Effector CD8-positive, alpha-beta T cell (primary cell): Measurements from ENCODE around the gene LSMEM2.
A peak's percentile ranks its signal among the peaks of the same experiment; 100 is the strongest.
"Not testable (repeated sequence)": the region's sequence is repeated elsewhere in the genome, so short reads cannot be mapped to it uniquely, and the experiment has no call there.

Experiments
- DNase-seq: peaks from one replicate; lab custom pipeline; 2025; lab: John Stamatoyannopoulos, UW

LSMEM2 gene

DNA sequence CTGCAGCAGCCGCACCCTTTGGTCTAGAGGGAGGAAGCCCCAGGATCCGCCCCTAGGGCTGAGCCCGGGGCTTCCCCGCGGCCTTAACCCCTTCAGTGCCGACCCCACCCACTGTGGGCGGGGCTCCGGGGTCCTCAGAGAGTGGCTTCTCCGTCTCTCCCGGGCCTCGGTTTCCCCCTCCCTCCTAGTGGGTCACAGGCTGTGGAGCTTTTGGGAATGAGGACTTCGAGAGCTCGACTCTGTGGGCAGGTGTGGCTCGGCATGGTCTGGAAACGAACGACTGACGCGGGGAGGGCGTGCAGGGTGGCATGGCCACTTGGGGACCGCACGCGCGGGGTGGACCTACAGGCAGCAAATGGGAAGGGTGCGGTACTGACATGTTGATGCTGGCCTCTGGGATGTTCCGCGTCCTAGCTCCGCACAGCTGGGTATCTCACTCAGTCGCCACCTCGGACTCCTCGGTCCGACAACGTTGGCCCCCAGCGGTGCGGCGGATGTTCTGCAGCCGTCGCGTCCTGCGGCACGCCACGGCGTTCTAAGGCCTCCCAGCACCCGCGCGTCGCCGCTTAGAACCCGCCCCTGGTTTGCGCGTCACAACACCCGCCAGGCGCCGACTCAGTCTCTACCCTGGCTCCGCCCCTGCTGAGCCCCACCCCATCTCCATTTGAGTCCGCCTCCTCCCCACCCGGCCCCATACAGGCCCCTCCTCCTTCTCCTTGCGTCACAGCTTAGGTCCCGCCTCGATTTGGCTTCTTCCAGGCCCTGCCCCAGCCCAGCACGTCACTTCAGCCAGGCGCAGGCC, 20.1 kb downstream of the LSMEM2 start, which contains the start of the genes HYAL3 and NAA80:
TSS of gene HYAL3 (minus strand) at position 570 of the 802 bp plus-strand sequence. CDS start 3,803 bp downstream, outside the sequence.
TSS of gene NAA80 (minus strand) at position 570 of the 802 bp plus-strand sequence. CDS start 1,942 bp downstream, outside the sequence.
- DNase-seq = peak; percentile 98

DNA sequence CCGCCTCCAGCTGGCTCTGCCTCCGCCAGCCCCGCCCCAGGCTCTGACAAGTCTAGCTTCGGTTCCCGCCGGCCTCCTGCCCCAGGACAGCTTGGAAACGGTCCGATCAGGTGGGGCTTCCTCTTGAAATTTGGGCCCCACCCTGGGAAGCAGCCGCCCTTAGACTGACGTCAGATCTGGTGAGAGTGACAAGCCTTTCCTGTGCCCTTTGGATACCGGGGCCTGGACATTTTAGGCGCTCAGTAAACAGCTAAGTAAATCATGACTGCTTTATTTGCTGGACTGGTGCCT, 20.7 kb downstream of the LSMEM2 start:
- DNase-seq = no peak

DNA sequence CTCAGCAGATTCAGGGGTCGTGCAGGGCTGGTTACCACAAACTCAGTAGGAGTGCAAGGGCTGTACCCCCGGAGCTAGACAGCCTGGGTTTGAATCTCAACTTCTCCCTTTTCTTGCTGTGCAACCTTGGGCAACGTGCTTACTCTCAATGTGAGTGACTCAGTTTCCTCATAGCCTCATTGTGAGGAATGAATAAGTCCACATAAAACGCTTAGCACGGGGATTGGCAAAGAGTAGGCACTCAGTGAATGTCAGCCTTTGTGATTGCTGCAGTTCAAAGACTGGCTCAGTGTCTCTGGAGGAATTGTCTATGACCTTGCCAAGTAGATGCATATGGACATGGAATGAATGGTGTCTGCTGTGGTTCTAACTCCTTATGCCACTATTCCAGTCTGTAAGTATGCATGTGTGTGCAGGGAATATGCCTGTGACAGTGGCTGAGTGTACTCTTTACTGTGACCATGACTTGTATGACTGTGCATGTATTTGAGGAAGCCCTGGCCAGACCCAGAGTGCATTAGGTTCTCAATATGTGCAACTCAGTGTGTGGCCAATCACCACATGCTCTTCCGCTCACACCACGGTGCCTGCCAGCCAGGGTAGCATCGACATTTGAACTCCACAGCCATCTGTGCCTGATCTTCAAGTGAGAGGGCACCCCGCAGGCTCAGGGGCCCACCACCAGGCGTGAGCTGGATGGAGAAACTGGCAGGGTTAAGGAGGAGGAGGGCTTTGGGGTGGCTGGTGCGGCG, 21.2 kb downstream of the LSMEM2 start:
- DNase-seq = no peak

DNA sequence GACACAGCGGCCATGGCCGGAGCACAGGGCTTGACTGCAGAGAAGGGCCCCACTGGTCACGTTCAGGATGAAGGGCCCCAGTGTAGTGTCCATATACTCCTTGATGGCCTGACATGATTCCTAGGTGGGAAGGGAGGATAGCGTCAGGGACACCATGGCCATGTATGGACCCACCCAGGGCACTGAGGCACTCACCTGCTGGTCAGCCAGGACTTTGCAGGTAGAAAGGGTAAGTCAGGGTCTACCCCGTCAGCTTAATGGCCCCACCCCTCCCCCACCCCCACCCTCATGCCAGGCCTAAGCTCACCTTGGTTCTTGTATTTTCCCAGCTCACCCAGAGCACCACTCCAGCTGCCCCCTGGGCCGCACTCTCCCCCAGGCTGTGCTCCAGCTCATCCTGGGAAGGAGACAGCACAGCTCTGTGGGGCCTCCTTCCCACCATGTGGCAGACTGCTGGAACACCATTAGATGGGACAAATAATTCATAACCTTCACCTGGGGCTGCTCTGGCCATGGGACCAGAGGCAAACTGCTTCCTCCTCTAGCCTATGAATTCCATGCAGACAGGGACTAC, 21.9 kb downstream of the LSMEM2 start:
- DNase-seq = no peak

DNA sequence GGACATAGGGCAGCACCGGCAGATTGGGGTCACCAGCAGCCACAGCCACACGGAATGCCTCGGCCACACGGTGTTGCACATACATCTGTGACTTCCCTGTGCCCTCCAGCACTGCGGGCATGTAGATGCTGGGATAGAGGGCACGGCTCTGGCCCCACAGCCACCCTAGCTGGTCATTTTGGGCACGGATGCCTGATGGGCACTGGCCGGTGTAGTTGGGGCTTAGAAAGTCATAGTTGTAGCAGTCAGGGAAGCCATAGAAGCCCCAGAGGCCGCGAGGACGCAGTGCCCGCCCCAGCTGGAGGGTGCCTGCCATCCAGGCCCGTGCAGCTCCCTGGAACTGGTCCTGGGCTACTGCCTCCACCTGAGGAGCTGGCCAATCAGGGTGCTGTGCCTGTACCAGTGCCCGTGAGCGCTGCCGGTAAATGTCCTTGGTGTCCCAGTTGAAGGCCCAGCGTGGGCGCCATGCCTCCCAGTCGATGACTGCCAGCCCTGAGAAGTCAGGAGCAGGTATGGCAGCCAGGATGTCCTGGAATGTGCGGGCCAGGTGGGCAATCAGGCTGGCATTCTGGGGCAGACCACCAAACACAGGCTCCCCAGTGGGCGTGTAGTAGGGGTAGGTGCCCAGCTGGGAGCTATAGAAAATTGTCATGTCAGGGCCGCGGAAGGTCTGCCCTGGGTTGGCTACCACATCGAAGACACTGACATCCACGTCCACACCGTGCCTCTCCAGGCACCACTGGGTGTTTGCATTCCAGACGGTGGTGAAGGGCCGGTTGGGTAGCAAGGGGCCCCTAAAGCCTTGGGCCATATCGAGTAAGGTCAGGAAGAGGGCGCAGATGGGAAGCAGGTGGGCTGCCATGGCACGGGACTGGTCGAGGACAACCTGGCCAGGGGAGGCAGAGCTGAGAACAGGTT, 23.5 kb downstream of the LSMEM2 start:
- no peak for DNase-seq

DNA sequence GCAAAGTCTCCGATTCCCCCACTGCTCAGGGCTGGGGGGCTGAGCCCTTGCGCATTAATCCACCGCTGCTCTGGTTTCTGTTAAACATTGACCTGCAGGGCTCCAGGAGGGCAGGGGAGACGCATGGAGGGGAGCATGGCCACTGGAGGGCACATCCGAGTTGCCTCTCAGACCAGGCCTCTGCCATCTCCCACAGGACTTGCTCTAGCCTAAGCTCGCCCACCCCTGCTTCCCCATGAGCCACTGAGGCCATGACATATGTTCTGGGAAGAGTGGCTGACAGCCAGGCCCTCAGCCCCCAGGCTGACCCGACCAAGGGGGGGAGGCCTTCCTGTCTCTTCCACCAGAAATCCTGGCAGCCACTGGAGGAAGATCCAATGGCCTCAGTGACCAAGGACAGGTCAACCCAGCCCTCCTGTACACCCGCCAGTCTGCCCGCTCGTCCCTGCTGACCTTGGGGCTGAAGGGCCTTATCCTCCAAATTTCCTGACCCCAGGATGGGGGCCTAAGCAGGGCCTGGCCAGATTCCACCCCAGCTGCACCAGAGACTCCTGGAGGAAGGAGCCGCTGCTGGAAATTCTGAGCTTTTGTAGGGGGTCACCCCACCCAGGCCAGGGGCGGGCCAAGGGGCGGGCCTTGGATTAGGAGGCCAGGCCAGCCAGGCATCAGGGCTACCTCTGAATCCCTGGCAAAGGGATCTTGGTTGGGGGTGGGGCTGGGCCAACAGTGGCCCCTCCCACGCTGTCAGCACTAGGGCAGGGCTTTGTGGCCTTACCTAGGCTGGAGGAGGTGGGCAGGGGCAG, 24.3 kb downstream of the LSMEM2 start, which contains the start of gene HYAL1:
TSS of gene HYAL1 (minus strand) at position 562 of the 803 bp plus-strand sequence. CDS start 618 bp downstream, outside the sequence.
- DNase-seq = no peak

DNA sequence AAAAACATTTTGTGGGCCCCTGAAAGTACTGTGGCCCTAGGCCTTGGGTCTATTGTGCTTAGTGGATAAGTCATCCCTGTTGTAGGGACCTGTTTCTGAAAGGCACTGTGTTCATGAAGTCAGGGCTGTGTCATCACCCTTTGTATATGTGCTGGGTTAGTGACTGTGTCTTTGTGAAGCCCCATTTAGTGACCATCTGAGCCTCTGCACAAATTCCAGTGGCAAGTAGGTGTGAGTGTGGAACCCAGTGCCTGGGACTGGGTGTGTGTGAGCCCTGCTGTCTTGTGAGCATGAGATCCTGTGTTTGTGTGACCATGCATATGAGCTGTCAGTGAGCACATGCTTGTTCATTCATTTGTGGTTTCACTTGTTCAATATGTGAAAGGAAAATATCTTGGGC, 25.7 kb downstream of the LSMEM2 start:
- DNase-seq = no peak

DNA sequence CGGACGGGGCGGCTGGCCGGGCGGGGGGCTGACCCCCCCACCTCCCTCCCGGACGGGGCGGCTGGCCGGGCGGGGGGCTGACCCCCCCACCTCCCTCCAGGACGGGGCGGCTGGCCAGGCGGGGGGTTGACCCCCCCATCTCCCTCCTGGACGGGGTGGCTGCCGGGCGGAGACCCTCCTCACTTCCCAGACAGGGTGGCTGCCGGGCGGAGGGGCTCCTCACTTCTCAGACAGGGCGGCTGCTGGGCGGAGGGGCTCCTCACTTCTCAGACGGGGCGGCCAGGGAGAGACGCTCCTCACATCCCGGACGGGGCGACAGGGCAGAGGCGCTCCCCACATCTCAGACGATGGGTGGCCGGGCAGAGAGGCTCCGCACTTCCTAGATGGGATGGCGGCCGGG, 33.2 kb downstream of the LSMEM2 start:
- DNase-seq = not testable (repeated sequence)

DNA sequence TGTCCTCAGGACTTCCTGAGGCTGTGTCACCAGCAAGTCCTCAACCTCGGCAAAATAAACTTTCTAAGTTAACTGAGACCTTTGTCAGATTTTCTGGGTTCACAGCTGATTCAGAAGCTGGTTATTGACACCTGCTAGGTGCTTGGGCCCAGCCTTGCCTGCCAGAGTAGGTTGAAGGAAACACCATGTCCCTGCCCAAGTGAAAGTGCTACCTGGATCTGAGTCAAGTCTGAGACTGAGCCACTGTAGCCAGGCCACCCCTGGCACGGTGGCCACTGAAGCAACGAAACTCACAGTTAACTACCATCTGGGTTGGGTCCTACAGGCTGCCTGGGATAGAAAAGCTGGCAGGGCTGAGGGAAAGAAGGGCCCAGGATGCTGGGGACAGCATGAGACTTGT, 35.5 kb downstream of the LSMEM2 start:
- no peak for DNase-seq

DNA sequence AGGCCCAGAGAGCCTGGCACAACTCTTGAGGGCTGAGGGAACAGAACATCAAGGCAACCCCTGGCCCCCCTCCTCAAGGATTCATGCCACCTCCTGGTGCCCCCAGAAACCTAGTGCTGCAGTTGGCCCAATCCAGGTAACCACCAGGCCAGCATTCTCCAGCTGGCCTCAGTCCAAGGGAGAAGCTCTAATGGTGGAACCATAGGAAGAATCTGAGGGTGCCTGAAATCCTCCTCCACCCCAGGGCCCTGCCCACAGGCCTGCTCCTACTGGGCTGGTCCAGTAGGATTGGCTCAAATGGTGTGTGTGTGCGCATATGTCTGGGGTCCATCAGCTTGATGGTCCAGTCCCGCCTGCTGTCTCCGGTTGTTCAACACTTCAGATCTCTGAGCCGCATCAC, 35.9 kb downstream of the LSMEM2 start:
- DNase-seq = no peak

DNA sequence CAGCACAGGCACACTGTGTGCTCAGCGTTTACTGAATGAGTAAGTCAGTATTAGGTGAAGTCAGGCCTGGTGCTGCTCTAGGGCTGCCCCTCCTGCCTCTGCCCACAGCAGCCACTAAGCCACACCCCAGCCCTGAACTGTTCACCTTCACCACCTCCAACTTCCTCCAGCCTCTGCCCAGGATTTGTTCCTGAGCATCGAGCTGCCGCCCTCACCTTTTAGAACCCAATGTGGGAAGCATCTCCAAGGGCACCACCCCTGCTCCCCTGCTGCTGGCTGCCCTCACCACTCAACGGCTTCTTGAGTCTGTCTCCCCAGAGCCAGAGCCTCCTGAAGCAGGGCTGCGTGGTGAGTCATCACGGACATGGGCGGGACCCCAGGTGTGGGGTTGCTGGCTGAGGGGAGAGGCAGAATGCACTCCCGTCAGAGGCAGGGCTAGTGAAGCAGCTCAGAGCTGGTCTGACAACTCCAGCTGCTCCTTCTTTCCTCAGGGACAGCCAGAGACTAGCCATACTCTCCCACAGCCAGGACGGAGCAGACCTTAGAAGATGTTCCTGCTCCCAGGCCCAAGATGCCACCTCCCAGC, 37.9 kb downstream of the LSMEM2 start:
- DNase-seq = peak; percentile 14

DNA sequence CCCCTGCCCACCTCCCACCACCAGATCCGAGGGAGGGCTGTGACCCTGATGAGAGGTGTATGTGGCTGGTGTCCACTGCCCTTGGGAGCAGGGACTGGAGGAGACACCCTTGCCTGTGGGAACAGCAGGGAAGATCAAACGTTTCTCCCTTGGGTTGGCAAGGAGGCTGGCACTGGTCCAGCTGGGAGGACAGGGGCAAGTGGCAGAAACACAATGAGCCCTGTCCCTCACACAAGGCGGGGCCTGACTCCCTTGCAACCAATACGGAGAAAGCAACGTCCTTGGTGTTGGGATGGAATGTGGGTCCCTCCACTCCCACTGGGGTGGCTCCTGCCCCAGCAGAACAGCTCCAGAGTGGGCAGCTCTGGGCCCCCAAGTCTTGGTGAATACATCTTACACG, 38.4 kb downstream of the LSMEM2 start:
- no peak for DNase-seq

DNA sequence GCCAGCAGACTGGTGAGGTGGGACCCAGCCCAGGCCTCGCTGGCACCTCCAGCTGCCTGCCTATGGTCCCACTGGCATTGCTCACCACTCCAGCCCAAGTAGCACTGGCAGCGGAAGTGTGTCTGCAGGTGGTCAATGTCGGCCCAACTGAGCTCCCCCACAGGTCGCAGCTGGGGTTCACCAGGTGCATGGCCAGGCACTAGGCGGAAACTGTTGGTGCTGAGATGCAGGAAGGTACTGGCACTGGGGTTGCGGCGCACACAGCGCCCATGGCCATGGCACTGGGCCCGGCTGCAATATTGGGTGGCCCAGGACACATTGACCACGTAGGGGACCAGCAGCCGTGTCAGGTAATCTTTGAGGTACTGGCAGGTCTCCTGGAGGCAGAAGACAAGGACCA, 39.3 kb downstream of the LSMEM2 start:
- no peak for DNase-seq

DNA sequence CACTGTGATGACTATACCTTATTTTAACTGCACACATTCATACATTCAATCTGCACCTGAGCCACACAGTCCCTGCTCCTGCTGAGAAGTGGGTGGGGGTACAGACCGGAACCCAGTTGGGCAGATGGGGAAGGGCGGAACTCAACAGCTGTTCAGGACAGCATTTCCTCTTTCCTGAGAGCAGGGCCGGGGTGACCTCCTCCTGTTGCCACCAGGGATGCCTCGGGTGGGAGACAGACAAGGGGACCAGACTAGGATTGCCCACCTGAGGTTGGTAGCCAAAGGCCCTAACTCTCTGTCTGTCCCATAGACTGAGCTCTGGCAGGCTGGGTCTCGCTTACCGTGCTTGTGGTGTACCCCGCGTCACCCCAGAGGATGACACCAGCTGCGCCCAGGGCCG, 39.7 kb downstream of the LSMEM2 start:
- DNase-seq = no peak

DNA sequence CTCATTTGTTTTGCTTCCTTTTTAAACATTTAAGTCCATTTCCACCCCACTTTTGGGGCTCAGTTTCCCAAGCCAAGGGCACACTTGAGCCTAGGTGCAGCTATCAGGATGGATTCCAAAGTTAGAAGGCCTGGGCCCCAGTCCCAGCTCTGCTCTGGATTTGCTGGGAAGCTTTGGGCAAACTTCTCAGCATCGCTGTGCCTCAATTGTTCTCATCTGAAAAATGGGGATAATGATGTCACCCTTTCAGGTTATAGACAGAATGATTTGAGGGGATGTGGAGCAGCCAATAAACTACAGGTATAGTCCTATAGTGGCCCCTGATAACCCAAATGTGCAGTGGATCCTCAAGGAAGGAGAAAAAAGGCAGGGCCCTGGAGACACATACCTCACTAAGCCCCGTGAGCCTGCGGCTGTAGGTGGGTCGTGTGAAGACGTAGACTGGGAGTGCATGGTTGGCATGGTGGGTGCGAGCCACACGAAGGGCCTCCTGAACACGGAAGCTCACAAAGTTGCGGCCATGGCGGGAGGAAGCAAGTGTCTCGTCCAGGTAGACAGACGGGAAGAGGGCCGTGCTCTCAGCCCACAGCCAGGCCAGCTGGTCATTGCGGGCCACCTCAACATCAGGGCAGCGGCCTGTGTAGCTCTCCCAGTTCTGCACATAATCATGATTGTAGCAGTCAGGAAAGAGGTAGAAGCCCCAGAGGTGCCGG, 40.5 kb downstream of the LSMEM2 start:
- DNase-seq = no peak

DNA sequence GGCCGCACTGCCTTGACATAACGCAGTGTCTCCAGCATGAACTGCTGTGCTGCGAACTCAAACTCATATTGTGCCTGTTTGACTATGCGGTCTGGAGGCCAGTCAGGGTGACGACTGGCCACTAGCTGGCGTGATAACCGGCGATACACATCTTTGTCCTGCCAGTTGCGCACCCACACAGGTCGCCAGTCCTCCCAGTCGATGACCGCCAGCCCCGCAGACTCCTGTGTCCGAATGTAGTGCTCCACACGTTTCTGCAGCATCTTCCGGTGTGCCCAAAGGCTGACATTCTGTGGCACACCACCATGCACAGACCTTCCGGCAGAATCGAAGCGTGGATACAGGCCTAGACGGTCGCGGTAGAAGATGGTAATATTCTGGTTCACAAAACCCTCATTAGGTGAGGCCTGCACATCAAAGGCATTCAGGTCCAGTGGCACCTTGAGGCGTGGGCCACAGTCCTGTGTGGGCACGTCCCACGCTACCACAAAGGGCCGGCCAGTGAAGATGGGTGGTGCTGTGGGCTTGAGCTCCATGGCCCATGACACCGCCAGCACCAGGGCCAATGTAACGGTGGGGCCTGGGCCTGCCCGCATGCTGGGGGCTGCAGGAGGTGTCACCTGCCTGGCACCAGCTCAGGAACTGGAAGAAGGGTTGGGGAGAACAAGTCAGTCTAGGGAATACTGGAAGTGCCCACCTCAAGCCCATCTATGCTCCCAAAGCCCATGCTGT, 41.2 kb downstream of the LSMEM2 start:
- no peak for DNase-seq

DNA sequence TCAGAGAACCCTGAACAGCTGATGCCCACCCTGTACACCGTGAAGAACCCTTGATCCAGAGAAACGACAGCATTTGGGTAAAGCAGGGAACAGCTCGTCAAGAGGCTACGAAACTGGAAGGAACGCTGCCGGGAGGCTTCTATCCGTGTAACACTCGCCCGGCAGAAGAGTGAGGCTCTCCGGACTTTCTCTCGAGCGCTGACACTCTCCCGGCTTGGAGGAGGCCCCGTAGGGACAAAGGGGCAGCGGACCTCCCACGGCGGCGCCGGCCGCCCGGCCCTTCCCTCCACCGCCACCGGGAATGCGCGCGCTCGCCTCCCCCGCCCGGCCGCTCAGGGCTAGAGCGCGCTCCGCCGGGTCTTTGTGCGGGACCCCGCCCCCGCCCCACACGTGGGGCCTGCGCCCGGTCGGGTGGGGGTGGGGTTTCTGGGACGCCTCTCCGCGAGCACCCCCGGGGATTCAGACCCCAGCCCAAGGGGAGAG, 42.0 kb downstream of the LSMEM2 start:
- peak; percentile 55 for DNase-seq

DNA sequence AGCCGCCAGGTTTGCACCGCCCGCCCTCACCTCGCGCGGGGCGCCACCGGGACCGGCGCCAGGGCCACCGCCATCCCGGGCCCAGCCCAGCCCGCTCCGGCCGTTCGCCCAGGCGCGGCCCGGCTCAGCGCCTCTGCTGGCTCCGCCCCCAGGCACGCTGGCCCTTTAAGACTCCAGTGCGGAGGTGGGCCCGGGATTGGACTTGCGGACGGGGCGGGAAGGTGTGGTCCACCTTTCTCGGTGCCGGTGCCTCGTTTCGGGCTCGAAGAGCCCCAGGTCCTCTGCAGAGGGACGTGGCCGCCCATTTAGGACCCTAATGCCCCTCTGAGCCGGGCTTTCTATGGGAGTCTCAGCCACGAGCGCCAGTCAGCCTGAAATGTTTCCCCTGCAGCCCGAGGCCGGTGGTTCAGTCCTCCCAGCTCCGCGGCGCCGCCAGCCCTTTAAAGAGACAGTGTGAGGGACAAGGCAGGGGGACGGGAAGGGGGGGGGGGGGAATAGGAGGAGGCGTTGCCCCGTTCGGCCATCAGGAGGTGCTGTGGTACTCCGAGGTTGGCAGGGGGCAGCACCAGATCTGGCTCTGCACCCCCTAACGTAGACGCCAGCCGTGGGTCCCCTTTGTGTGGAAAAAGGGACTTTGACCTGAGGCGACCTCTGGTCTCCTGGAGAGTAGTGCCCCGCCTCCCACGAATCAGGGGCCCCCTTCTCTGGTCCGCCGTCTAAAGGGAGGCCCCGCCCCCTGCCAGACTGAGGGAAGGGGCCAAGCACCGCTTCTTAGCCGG, 42.6 kb downstream of the LSMEM2 start:
- peak; percentile 74 for DNase-seq
